ENCODE measurements around the gene ANKRD13A. TPM values are rescaled to one million over a fixed set of nuclear protein-coding genes. Genes with fewer than 3 reads are reported as not detected.
A peak's percentile ranks its signal among the peaks of the same experiment; 100 is the strongest.

ANKRD13A gene
- polyA plus RNA-seq, 1 donor: 29.3 TPM

- peaks cover 12% of the 10 kb centered on the region for H3K4me1 ChIP-seq (ENCODE audit: control insufficient read depth, insufficient read depth, low read length)
- peaks cover 46% of the 10 kb centered on the region for H3K36me3 ChIP-seq (ENCODE audit: control insufficient read depth, insufficient read depth, low read length)
- no peaks in the 10 kb centered on the region for H3K9me3 ChIP-seq (ENCODE audit: control insufficient read depth, low read depth, low read length)
- no peak for DNase-seq
- WGBS (ENCODE audit: insufficient coverage, low lambda C conversion rate): no CpG with 5 or more reads among the region's 2 CpGs
- no peaks in the 10 kb centered on the region for H3K27me3 ChIP-seq (ENCODE audit: control insufficient read depth, insufficient read depth, low read length)
- no peak overlapping the region for H3K27ac ChIP-seq (ENCODE audit: low read length)
- no peak overlapping the region for H3K4me3 ChIP-seq (ENCODE audit: low read length)
These were observed 15.9 kb downstream of the ANKRD13A start for GRCh38 chr12:110015132-110015531.

- Histone ChIP-seq H3K36me3 (ENCODE audit: control insufficient read depth, insufficient read depth, low read length) (peaks cover 56% of the 10 kb centered on the region), H3K4me1 (ENCODE audit: control insufficient read depth, insufficient read depth, low read length) (no peaks in the 10 kb centered on the region), H3K4me3 (ENCODE audit: low read length) (no peak overlapping the region), H3K9me3 (ENCODE audit: control insufficient read depth, low read depth, low read length) (no peaks in the 10 kb centered on the region), H3K27me3 (ENCODE audit: control insufficient read depth, insufficient read depth, low read length) (no peaks in the 10 kb centered on the region), H3K27ac (ENCODE audit: low read length) (no peak overlapping the region)
- no CpG with 5 or more reads among the region's 4 CpGs for WGBS (ENCODE audit: insufficient coverage, low lambda C conversion rate)
- no peak for DNase-seq
These were observed 21.7 kb downstream of the ANKRD13A start for GRCh38 chr12:110020956-110021355.

- Histone ChIP-seq H3K27me3 (ENCODE audit: control insufficient read depth, insufficient read depth, low read length) (no peaks in the 10 kb centered on the region), H3K4me3 (ENCODE audit: low read length) (no peak overlapping the region), H3K4me1 (ENCODE audit: control insufficient read depth, insufficient read depth, low read length) (no peaks in the 10 kb centered on the region), H3K9me3 (ENCODE audit: control insufficient read depth, low read depth, low read length) (no peaks in the 10 kb centered on the region), H3K27ac (ENCODE audit: low read length) (no peak overlapping the region), H3K36me3 (ENCODE audit: control insufficient read depth, insufficient read depth, low read length) (peaks cover 52% of the 10 kb centered on the region)
- WGBS (ENCODE audit: insufficient coverage, low lambda C conversion rate): 80% methylated on average over 1 of the region's 5 CpGs
- DNase-seq: no peak
These were observed 24.1 kb downstream of the ANKRD13A start for GRCh38 chr12:110023059-110023980.

GRCh38 chr12:110024051-110024450 lies 24.8 kb downstream of the ANKRD13A start:
- no peaks in the 10 kb centered on the region for H3K4me1 ChIP-seq (ENCODE audit: control insufficient read depth, insufficient read depth, low read length)
- no peak overlapping the region for H3K27ac ChIP-seq (ENCODE audit: low read length)
- no peaks in the 10 kb centered on the region for H3K27me3 ChIP-seq (ENCODE audit: control insufficient read depth, insufficient read depth, low read length)
- H3K9me3 ChIP-seq (ENCODE audit: control insufficient read depth, low read depth, low read length): no peaks in the 10 kb centered on the region
- no CpG with 5 or more reads among the region's 2 CpGs for WGBS (ENCODE audit: insufficient coverage, low lambda C conversion rate)
- H3K36me3 ChIP-seq (ENCODE audit: control insufficient read depth, insufficient read depth, low read length): peaks cover 47% of the 10 kb centered on the region
- no peak overlapping the region for H3K4me3 ChIP-seq (ENCODE audit: low read length)
- DNase-seq: no peak

GRCh38 chr12:110028323-110028722 lies 29.1 kb downstream of the ANKRD13A start:
- Histone ChIP-seq H3K27me3 (ENCODE audit: control insufficient read depth, insufficient read depth, low read length) (no peaks in the 10 kb centered on the region), H3K4me1 (ENCODE audit: control insufficient read depth, insufficient read depth, low read length) (no peaks in the 10 kb centered on the region), H3K27ac (ENCODE audit: low read length) (no peak overlapping the region), H3K36me3 (ENCODE audit: control insufficient read depth, insufficient read depth, low read length) (peaks cover 38% of the 10 kb centered on the region), H3K9me3 (ENCODE audit: control insufficient read depth, low read depth, low read length) (no peaks in the 10 kb centered on the region), H3K4me3 (ENCODE audit: low read length) (no peak overlapping the region)
- DNase-seq: no peak
- WGBS (ENCODE audit: insufficient coverage, low lambda C conversion rate): 100% methylated on average over 2 of the region's 6 CpGs

GRCh38 chr12:110029290-110029815 lies 30.1 kb downstream of the ANKRD13A start:
- no CpG with 5 or more reads among the region's 2 CpGs for WGBS (ENCODE audit: insufficient coverage, low lambda C conversion rate)
- Histone ChIP-seq H3K4me3 (ENCODE audit: low read length) (no peak overlapping the region), H3K9me3 (ENCODE audit: control insufficient read depth, low read depth, low read length) (no peaks in the 10 kb centered on the region), H3K27me3 (ENCODE audit: control insufficient read depth, insufficient read depth, low read length) (no peaks in the 10 kb centered on the region), H3K27ac (ENCODE audit: low read length) (no peak overlapping the region), H3K36me3 (ENCODE audit: control insufficient read depth, insufficient read depth, low read length) (peaks cover 41% of the 10 kb centered on the region), H3K4me1 (ENCODE audit: control insufficient read depth, insufficient read depth, low read length) (no peaks in the 10 kb centered on the region)
- DNase-seq: no peak

- Histone ChIP-seq H3K4me1 (ENCODE audit: control insufficient read depth, insufficient read depth, low read length) (peaks cover 5% of the 10 kb centered on the region), H3K27ac (ENCODE audit: low read length) (no peak overlapping the region), H3K36me3 (ENCODE audit: control insufficient read depth, insufficient read depth, low read length) (peaks cover 66% of the 10 kb centered on the region), H3K9me3 (ENCODE audit: control insufficient read depth, low read depth, low read length) (no peaks in the 10 kb centered on the region), H3K27me3 (ENCODE audit: control insufficient read depth, insufficient read depth, low read length) (no peaks in the 10 kb centered on the region), H3K4me3 (ENCODE audit: low read length) (no peak overlapping the region)
- WGBS (ENCODE audit: insufficient coverage, low lambda C conversion rate): no CpG with 5 or more reads among the region's 3 CpGs
- no peak for DNase-seq
These were observed 34.7 kb downstream of the ANKRD13A start for GRCh38 chr12:110033888-110034287.

GRCh38 chr12:110035534-110036104 lies 36.4 kb downstream of the ANKRD13A start:
- Histone ChIP-seq H3K36me3 (ENCODE audit: control insufficient read depth, insufficient read depth, low read length) (peaks cover 53% of the 10 kb centered on the region), H3K4me3 (ENCODE audit: low read length) (no peak overlapping the region), H3K27ac (ENCODE audit: low read length) (no peak overlapping the region), H3K27me3 (ENCODE audit: control insufficient read depth, insufficient read depth, low read length) (no peaks in the 10 kb centered on the region), H3K4me1 (ENCODE audit: control insufficient read depth, insufficient read depth, low read length) (peaks cover 13% of the 10 kb centered on the region), H3K9me3 (ENCODE audit: control insufficient read depth, low read depth, low read length) (no peaks in the 10 kb centered on the region)
- no CpG with 5 or more reads among the region's 7 CpGs for WGBS (ENCODE audit: insufficient coverage, low lambda C conversion rate)
- DNase-seq: no peak

GRCh38 chr12:110037315-110037714 lies 38.1 kb downstream of the ANKRD13A start:
- no peak overlapping the region for H3K4me3 ChIP-seq (ENCODE audit: low read length)
- peaks cover 59% of the 10 kb centered on the region for H3K36me3 ChIP-seq (ENCODE audit: control insufficient read depth, insufficient read depth, low read length)
- no peak overlapping the region for H3K27ac ChIP-seq (ENCODE audit: low read length)
- H3K9me3 ChIP-seq (ENCODE audit: control insufficient read depth, low read depth, low read length): no peaks in the 10 kb centered on the region
- WGBS (ENCODE audit: insufficient coverage, low lambda C conversion rate): no CpG with 5 or more reads among the region's 5 CpGs
- H3K4me1 ChIP-seq (ENCODE audit: control insufficient read depth, insufficient read depth, low read length): peaks cover 13% of the 10 kb centered on the region
- no peak for DNase-seq
- H3K27me3 ChIP-seq (ENCODE audit: control insufficient read depth, insufficient read depth, low read length): no peaks in the 10 kb centered on the region

GRCh38 chr12:110038741-110039084 lies 39.5 kb downstream of the ANKRD13A start:
- Histone ChIP-seq H3K4me1 (ENCODE audit: control insufficient read depth, insufficient read depth, low read length) (peaks cover 16% of the 10 kb centered on the region), H3K9me3 (ENCODE audit: control insufficient read depth, low read depth, low read length) (no peaks in the 10 kb centered on the region), H3K4me3 (ENCODE audit: low read length) (no peak overlapping the region), H3K36me3 (ENCODE audit: control insufficient read depth, insufficient read depth, low read length) (peaks cover 56% of the 10 kb centered on the region), H3K27ac (ENCODE audit: low read length) (peak overlapping the region; percentile 84), H3K27me3 (ENCODE audit: control insufficient read depth, insufficient read depth, low read length) (no peaks in the 10 kb centered on the region)
- no peak for DNase-seq
- 25% methylated on average over 2 of the region's 5 CpGs for WGBS (ENCODE audit: insufficient coverage, low lambda C conversion rate)
